NCI-H2029 treated with DMSO at 0.1 percent for 48 hours (cell line): ENCODE results near the gene SIK3.
"Not testable (repeated sequence)": the region's sequence is repeated elsewhere in the genome, so short reads cannot be mapped to it uniquely, and the experiment has no call there.

Experiments
- DNase-seq: peaks from one replicate; lab custom pipeline; 2025; lab: John Stamatoyannopoulos, UW

SIK3 gene

GRCh38 chr11:116838321-116839084, 259.7 kb downstream of the SIK3 start:
- DNase-seq = no peak

- DNase-seq = no peak
Measured at GRCh38 chr11:116837231-116838091, 260.8 kb downstream of the SIK3 start, which contains the start of gene APOA1. TSS of gene APOA1 (minus strand) at chr11:116837622. CDS start at chr11:116837387, 235 bp downstream.

GRCh38 chr11:116836632-116836991, 261.6 kb downstream of the SIK3 start:
- no peak for DNase-seq

- DNase-seq = peak; percentile 68
Measured at GRCh38 chr11:116835791-116836631, 262.2 kb downstream of the SIK3 start.

GRCh38 chr11:116835042-116835772, 263.0 kb downstream of the SIK3 start:
- DNase-seq = no peak

- not testable (repeated sequence) for DNase-seq
Measured at GRCh38 chr11:116834535-116835041, 263.6 kb downstream of the SIK3 start.

- no peak for DNase-seq
Measured at GRCh38 chr11:116833816-116834534, 264.3 kb downstream of the SIK3 start.

- no peak for DNase-seq
Measured at GRCh38 chr11:116833491-116833815, 264.8 kb downstream of the SIK3 start.

- DNase-seq = no peak
Measured at GRCh38 chr11:116832350-116833290, 265.6 kb downstream of the SIK3 start.

GRCh38 chr11:116831790-116832349, 266.4 kb downstream of the SIK3 start:
- no peak for DNase-seq

- DNase-seq = no peak
Measured at GRCh38 chr11:116830184-116830912, 267.9 kb downstream of the SIK3 start.

GRCh38 chr11:116829525-116830183, 268.6 kb downstream of the SIK3 start, which contains the start of gene APOC3:
TSS of gene APOC3 (plus strand) at chr11:116829907. CDS start at chr11:116830583, 676 bp downstream.
- no peak for DNase-seq

- no peak for DNase-seq
Measured at GRCh38 chr11:116828632-116829524, 269.4 kb downstream of the SIK3 start.

- no peak for DNase-seq
Measured at GRCh38 chr11:116827461-116827860, 270.8 kb downstream of the SIK3 start.

GRCh38 chr11:116826751-116827431, 271.3 kb downstream of the SIK3 start:
- DNase-seq = no peak
